NCI-H2081 treated with DMSO at 0.1 percent for 48 hours (cell line): ENCODE data around the gene DNMT3L.
"Not testable (repeated sequence)": the region's sequence is repeated elsewhere in the genome, so short reads cannot be mapped to it uniquely, and the experiment has no call there.

Experiments
- DNase-seq: peaks from one replicate; lab custom pipeline; 2025; lab: John Stamatoyannopoulos, UW

DNMT3L gene

GRCh38 chr21:44294391-44295162 is 32.9 kb upstream of the DNMT3L start:
- no peak for DNase-seq

- DNase-seq, result no peak
These were observed 32.0 kb upstream of the DNMT3L start for GRCh38 chr21:44293551-44294231.

GRCh38 chr21:44292812-44293195 is 31.1 kb upstream of the DNMT3L start:
- no peak for DNase-seq

DNA sequence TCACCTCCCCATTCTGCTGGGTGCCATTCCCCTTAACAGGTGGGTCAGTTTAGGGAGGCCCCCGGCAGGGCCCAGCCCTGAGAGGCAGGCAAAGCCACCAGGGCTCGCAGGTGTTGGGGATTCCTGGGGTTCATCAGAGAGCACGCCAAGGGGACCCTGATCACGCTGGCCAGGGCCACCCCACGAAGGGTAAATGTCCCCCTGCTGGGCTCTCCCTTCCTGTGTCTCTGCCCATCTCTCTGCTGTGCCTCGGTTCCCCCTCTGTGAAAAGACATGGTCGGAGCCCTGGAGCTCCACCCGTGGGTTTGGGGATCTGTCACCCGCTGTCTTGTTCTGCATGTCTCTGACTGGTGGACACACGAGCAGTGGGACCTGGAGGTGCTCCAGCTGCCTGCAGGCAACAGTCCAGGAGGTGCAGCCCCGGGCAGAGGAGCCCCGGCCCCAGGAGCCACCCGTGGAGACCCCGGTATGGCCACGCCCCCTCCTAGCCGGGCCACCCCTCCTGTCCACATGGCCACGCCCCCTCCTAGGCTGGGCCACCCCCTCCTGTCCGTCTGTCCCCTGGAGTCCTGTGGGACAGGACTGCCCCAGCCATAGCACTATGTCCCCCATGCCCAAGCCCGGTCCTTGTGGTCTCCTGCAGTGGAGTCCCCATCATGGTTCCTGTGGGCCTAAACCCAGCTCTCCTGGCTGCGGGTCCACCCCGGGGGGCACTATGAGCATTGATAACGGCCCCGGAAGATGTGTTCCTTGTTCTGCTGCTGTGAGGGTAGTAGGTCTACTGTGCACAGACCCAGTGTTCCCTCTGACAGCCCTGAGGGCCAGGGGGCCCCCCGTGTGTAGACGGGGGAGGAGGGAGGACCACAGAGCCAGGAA is 30.5 kb upstream of the DNMT3L start:
- no peak for DNase-seq

- no peak for DNase-seq
These were observed 29.6 kb upstream of the DNMT3L start for GRCh38 chr21:44291078-44291935.

DNA sequence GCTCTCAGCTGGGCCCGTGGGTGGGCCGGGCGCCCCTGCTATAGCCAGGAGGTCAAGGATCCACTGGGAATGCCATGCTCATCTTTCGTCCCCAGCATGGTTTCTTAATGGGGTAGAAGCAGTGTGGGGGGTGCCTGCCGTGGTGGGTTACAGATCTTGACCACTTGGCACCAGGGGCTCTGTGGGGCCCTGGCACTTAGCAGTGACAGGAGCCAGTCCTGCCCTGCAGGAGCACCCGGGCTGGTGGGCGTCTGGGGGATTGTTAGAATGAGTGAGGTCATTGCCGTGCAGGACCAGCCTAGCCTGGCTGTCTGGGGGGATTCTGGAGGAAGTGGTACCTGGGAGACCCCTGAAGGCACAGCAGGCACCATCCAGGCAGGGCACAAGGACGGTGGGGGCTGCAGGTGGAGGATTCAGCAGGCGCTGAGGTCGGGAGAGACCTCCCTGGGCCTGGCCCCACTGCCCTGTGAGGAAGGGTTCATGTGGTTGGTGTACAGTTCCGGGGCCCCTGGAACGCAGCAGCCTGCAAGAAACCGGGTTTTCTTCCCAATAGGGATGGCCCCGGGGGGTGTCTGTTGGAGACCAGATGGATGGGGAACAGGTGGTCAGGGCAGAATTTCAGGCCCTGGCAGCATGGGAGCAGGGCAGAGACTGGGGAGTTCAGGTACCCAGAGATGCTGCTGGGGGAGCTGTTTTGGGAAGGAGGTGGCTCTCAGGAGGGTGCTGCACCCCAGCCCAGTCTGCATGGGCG is 28.8 kb upstream of the DNMT3L start:
- no peak for DNase-seq

DNA sequence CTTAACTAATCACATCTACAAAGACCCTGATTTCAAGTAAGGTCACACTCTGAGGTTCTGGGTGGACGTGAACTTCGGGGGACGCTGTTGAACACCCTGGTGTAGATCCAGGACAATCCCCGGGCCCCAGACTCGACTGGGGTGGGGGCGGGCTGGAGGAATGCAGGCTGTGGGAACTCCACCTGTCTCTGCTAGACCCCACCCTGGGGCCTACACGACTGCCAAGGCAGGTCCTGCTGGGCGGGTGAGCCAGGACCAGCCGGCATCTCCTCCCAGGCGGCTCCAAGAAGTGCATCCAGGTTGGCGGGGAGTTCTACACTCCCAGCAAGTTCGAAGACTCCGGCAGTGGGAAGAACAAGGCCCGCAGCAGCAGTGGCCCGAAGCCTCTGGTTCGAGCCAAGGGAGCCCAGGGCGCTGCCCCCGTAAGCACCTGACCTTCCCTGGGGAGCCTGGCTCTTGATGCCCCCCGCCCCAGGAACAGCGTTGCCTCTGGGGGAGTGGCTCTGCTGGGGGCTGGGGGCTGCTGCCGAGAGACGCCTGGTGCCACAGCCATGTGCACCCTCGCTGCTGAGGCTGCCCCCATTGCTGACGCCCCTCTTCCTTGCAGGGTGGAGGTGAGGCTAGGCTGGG is 27.8 kb upstream of the DNMT3L start:
- DNase-seq, result no peak

DNA sequence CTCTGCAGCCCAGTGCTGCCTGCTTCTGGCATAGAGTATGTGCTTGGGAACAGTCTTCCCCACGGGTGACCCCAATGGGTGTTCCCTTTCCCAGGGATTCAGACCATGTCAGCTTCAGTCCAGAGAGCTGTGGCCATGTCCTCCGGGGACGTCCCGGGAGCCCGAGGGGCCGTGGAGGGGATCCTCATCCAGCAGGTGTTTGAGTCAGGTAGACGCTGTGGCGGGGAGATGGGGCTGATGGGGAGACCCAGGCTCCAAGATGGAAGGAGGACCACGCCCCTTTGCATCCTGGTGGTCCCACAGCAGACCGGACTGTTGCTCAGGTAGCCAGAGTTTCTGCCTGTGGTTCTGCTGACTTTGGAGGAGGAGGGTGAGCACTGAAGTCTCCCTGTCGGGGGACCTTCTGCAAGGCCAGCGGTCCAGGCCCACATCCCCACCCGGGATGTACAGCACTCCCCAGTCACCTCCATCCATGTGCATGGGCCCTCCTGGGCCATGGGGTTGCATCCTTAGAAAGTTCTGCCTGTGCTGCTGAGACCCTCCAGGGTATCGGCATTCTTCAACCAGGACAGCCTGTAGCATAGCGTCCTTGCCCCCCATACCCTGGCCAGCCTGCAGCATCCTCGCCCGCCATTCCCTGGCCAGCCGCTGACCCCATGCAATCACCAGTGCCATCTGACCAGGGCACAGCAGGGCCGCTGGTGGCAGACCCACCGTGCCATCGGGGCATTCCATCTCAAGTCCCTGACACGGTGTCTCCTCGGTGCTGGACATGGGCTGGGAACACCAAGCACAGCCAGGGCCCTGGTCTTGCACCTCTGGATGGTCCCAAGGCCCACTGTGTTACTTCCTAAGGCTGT is 26.8 kb upstream of the DNMT3L start:
- DNase-seq, result no peak

GRCh38 chr21:44286716-44287632 is 25.3 kb upstream of the DNMT3L start:
- no peak for DNase-seq

GRCh38 chr21:44286086-44286715 is 24.5 kb upstream of the DNMT3L start:
- DNase-seq, result no peak

DNA sequence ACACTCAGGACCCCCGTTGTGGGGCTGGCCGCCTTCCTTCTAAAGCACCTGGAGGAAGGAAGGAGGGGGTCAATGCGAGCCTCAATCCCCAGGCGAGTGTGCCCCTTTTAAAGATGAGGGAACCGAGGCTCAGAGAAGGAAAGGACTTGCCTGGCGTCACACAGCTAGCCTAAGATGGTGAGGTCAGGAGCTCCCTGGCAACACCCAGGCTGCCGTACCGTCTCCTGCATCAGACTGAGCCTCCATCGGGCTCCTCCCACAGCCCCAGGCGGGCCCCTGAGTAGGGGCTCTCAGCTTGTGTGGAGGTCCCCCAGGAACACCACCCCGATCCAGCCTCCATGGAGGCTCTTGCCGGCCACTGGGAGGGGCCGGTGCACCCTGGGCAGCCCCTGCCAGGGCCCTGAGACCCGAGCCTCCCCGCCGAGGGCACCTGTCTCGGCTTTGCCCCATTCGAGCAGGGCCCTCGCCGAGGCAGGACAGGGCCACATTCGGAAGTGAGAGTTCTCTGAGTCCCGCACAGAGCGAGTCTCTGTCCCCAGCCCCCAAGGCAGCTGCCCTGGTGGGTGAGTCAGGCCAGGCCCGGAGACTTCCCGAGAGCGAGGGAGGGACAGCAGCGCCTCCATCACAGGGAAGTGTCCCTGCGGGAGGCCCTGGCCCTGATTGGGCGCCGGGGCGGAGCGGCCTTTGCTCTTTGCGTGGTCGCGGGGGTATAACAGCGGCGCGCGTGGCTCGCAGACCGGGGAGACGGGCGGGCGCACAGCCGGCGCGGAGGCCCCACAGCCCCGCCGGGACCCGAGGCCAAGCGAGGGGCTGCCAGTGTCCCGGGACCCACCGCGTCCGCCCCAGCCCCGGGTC is 23.7 kb upstream of the DNMT3L start, which contains the start of gene AIRE:
TSS of gene AIRE (plus strand) at position 739 of the 855 bp plus-strand sequence. CDS start 131 bp downstream, outside the sequence.
- DNase-seq, result no peak

DNA sequence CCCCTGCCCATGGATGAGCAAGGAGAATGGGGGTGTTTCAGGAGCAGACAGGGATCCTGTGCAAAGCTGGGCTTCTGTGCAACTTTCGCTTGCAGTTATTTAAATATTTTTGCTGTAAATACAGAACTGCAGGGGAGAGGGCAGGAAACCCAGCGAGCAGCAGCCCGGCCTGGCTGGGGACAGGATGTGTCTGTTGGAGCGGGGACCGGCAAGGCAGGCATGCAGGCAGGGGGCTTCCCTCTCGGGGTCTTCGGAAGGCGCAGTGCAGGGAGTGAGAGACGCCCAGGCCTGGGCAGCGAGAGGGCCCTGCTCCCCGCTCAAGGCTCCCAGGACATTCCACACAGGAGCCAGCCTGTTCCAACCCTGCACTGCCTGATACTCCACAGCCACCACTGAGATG is 22.3 kb upstream of the DNMT3L start:
- no peak for DNase-seq

DNA sequence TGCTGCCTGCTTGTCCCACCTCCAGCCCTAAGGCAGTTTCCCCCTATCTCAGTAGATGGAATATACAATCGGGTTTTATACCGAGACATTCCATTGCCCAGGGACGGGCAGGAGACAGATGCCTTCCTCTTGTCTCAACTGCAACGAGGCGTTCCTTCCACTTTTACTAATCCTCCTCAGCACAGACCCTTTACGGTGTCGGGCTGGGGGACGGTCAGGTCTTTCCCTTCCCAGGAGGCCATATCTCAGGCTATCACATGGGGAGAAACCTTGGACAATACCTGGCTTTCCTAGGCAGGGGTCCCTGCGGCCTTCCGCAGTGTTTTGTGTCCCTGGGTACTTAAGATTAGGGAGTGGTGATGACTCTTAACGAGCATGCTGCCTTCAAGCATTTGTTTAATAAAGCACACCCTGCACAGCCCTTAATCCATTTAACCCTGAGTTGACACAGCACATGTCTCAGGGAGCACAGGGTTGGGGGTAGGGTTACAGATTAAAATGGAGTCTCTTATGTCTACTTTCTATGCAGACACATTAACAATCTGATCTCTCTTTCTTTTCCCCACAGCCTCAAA is 21.6 kb upstream of the DNMT3L start:
- not testable (repeated sequence) for DNase-seq

DNA sequence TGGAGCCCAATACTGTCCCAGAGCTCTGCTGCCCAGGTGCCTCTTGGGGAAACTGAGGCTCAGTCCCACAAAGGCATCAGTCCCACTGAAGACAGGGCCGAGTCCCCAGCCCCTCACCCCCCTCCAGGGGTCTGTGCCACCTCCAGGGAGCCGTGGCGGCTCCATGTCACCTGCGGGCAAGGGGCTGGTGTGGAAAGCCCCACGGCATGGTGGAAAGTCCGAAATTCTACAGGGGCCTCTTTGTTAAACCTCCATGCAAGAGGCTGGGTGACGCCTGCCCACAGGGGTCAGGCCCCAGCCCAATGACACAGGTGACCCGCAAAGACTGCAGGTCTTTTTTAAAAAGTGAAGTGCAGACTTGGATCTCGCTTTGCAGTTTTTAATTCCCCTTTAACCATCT is 20.7 kb upstream of the DNMT3L start:
- DNase-seq, result no peak

DNA sequence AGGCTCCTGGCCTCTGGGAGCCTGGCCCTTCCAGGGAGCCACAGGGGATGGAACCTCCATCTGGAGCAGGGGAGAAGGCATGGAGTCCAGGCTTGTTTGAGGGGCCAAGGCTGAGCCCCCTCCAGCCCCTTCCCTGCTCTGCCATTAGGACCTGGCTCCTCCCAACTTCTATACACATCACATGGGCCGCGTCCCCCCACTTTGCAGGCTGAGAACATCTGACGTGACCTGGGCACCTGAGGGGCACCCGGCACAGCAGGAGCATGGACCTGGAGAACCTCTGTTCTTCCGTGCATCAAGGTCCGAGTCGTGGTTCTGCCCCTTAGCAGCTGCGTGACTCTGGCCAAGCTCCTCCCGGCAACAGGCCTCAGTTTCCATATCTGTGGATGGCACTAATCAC is 20.1 kb upstream of the DNMT3L start:
- DNase-seq, result no peak
